Measurements from ENCODE around the gene DPP6.
"Not testable (repeated sequence)": the region's sequence is repeated elsewhere in the genome, so short reads cannot be mapped to it uniquely, and the experiment has no call there.

- TF ChIP-seq CTCF, POLR2A (IDR thresholded peaks at IDR 0.05): not testable (repeated sequence)
Measured at GRCh38 chr7:154072395-154073181, 20.4 kb downstream of the DPP6 start.
